BE2C (cell line): ENCODE data around the gene P3H4. TPM values are rescaled to one million over a fixed set of nuclear protein-coding genes. Genes with fewer than 3 reads are reported as not detected.
"Not testable (repeated sequence)": the region's sequence is repeated elsewhere in the genome, so short reads cannot be mapped to it uniquely, and the experiment has no call there.

Experiments
- DNase-seq: peaks from one replicate; pipeline ENCODE4 v3.0.0-alpha.2; 2020
- H3K27me3 ChIP-seq: fragments of 250-450 bp; sonication (Bioruptor Pico); 2 replicates; pipeline ENCODE4 v1.5.1; 2020; ENCODE audit warnings: mild to moderate bottlenecking
- H3K36me3 ChIP-seq: fragments of 250-450 bp; sonication (Bioruptor Pico); 2 replicates; pipeline ENCODE4 v1.5.1; 2020; ENCODE audit warnings: mild to moderate bottlenecking
- H3K4me1 ChIP-seq: fragments of 250-450 bp; sonication (Bioruptor Pico); 2 replicates; pipeline ENCODE4 v1.5.1; 2020
- H3K4me3 ChIP-seq: 2 replicates; pipeline ENCODE4 v1.5.1; 2011; ENCODE audit warnings: low read depth, low read length
- H3K9me3 ChIP-seq: fragments of 250-450 bp; sonication (Bioruptor Pico); 2 replicates; pipeline ENCODE4 v1.5.1; 2020
- CTCF ChIP-seq: IDR thresholded peaks from 2 replicates; pipeline ENCODE4 v1.5.1; 2012; ENCODE audit warnings: mild to moderate bottlenecking, low read depth, low read length
- polyA plus RNA-seq: library from polyadenylated mRNA; unstranded; fragments of >200 nt; gene quantifications from one replicate; pipeline ENCODE4 v1.2.1, GENCODE V29; 2012; ENCODE audit warnings: low read depth, missing spikeins; ENCODE audit not compliant: insufficient read length, insufficient read depth

Gene P3H4
- 206 TPM for polyA plus RNA-seq

- Histone ChIP-seq H3K9me3 (no peaks in the 10 kb centered on the region), H3K4me3 (peak within 1 kb of the TSS; percentile 99), H3K4me1 (no peaks in the 10 kb centered on the region), H3K27me3 (no peaks in the 10 kb centered on the region), H3K36me3 (peaks cover 23% of the 10 kb centered on the region)
- peak; percentile 88 for DNase-seq
- peak; percentile 62 for TF ChIP-seq CTCF
These were observed at the start of gene P3H4 for GRCh38 chr17:41811549-41812380. Gene P3H4, minus strand, starts transcription at chr17:41811949. Its CDS starts 34 bp downstream, at chr17:41811915.

- no peak overlapping the region for H3K4me3 ChIP-seq
- TF ChIP-seq CTCF, result no peak
- no peak for DNase-seq
These were observed 48.6 kb upstream of the P3H4 start for GRCh38 chr17:41860254-41860931.

GRCh38 chr17:41851382-41851781, 39.6 kb upstream of the P3H4 start:
- not testable (repeated sequence) for H3K9me3 ChIP-seq, H3K4me1 ChIP-seq, DNase-seq, H3K4me3 ChIP-seq, H3K27me3 ChIP-seq
- H3K36me3 ChIP-seq, result peaks cover 37% of the 10 kb centered on the region

More at GRCh38 chr17:41860254-41860931, 48.6 kb upstream of the P3H4 start:
- no peaks in the 10 kb centered on the region for H3K9me3 ChIP-seq
- peaks cover 11% of the 10 kb centered on the region for H3K4me1 ChIP-seq
- H3K27me3 ChIP-seq, result no peaks in the 10 kb centered on the region
- no peaks in the 10 kb centered on the region for H3K36me3 ChIP-seq

GRCh38 chr17:41849251-41849990, 37.7 kb upstream of the P3H4 start:
- Histone ChIP-seq H3K4me3 (no peak overlapping the region), H3K9me3 (no peaks in the 10 kb centered on the region), H3K4me1 (peaks cover 9% of the 10 kb centered on the region), H3K27me3 (no peaks in the 10 kb centered on the region), H3K36me3 (peaks cover 30% of the 10 kb centered on the region)
- no peak for DNase-seq
- no peak for TF ChIP-seq CTCF

- Histone ChIP-seq H3K36me3 (peaks cover 24% of the 10 kb centered on the region), H3K9me3 (no peaks in the 10 kb centered on the region), H3K27me3 (no peaks in the 10 kb centered on the region), H3K4me1 (peaks cover 9% of the 10 kb centered on the region), H3K4me3 (no peak overlapping the region)
- no peak for DNase-seq
- TF ChIP-seq CTCF, result no peak
These were observed 37.0 kb upstream of the P3H4 start for GRCh38 chr17:41848788-41849187.

GRCh38 chr17:41844971-41845370, 33.2 kb upstream of the P3H4 start:
- H3K9me3 ChIP-seq, result no peaks in the 10 kb centered on the region
- no peak overlapping the region for H3K4me3 ChIP-seq
- H3K27me3 ChIP-seq, result no peaks in the 10 kb centered on the region
- H3K36me3 ChIP-seq, result peaks cover 5% of the 10 kb centered on the region
- DNase-seq, result no peak
- no peak for TF ChIP-seq CTCF
- peaks cover 5% of the 10 kb centered on the region; the same call in 1 of the 2 replicates for H3K4me1 ChIP-seq

GRCh38 chr17:41840781-41841180, 29.0 kb upstream of the P3H4 start:
- H3K4me1 ChIP-seq, H3K36me3 ChIP-seq, DNase-seq, H3K4me3 ChIP-seq, H3K27me3 ChIP-seq, H3K9me3 ChIP-seq: not testable (repeated sequence)

- not testable (repeated sequence) for H3K4me1 ChIP-seq, DNase-seq
These were observed 27.7 kb upstream of the P3H4 start for GRCh38 chr17:41839448-41839847.

More at GRCh38 chr17:41839448-41839847, 27.7 kb upstream of the P3H4 start:
- H3K27me3 ChIP-seq, H3K4me3 ChIP-seq, H3K9me3 ChIP-seq, H3K36me3 ChIP-seq: not testable (repeated sequence)
